ENCODE measurements around the gene ZNF560.
"Not testable (repeated sequence)": the region's sequence is repeated elsewhere in the genome, so short reads cannot be mapped to it uniquely, and the experiment has no call there.

ZNF560 gene

GRCh38 chr19:9498183-9498902, at the start of gene ZNF560:
TSS of gene ZNF560 (minus strand) at chr19:9498616. CDS start at chr19:9475313, 23,303 bp downstream.
- DNase-seq: peak in 1 of 2 experiments; percentile 16

GRCh38 chr19:9547870-9548269, 49.5 kb upstream of the ZNF560 start:
- DNase-seq: no peak

- DNase-seq: peak in 1 of 2 experiments; percentile 61
Measured at GRCh38 chr19:9541281-9541680, 42.9 kb upstream of the ZNF560 start.

GRCh38 chr19:9539921-9540320, 41.5 kb upstream of the ZNF560 start:
- not testable (repeated sequence) for DNase-seq

GRCh38 chr19:9539201-9539600, 40.8 kb upstream of the ZNF560 start:
- DNase-seq: not testable (repeated sequence)

- peak; percentile 69 to 83 for DNase-seq
Measured at GRCh38 chr19:9538183-9539058, 40.0 kb upstream of the ZNF560 start, which contains the start of gene ZNF426. TSS of gene ZNF426 (minus strand) at chr19:9538645. CDS start at chr19:9536232, 2,413 bp downstream.

- no peak for DNase-seq
Measured at GRCh38 chr19:9535934-9536333, 37.5 kb upstream of the ZNF560 start.

- DNase-seq: no peak
Measured at GRCh38 chr19:9531933-9532332, 33.5 kb upstream of the ZNF560 start.

GRCh38 chr19:9528757-9529336, 30.4 kb upstream of the ZNF560 start:
- DNase-seq: no peak

GRCh38 chr19:9523885-9524474, 25.6 kb upstream of the ZNF560 start:
- DNase-seq: no peak

GRCh38 chr19:9507285-9507684, 8.9 kb upstream of the ZNF560 start:
- DNase-seq: no peak

GRCh38 chr19:9500796-9501195, 2.4 kb upstream of the ZNF560 start:
- DNase-seq: no peak

- DNase-seq: no peak
Measured at GRCh38 chr19:9494096-9494495, 4.3 kb downstream of the ZNF560 start.

GRCh38 chr19:9487016-9487415, 11.4 kb downstream of the ZNF560 start:
- no peak for DNase-seq

GRCh38 chr19:9485140-9485539, 13.3 kb downstream of the ZNF560 start:
- DNase-seq: no peak

GRCh38 chr19:9474975-9475374, 23.4 kb downstream of the ZNF560 start:
- DNase-seq: peak; percentile 75 to 89

GRCh38 chr19:9467161-9467560, 31.3 kb downstream of the ZNF560 start:
- no peak for DNase-seq

- DNase-seq: no peak
Measured at GRCh38 chr19:9461938-9462337, 36.5 kb downstream of the ZNF560 start.

GRCh38 chr19:9456018-9456689, 42.3 kb downstream of the ZNF560 start:
- no peak for DNase-seq

- DNase-seq: no peak
Measured at GRCh38 chr19:9453953-9454352, 44.5 kb downstream of the ZNF560 start.

- DNase-seq: no peak
Measured at GRCh38 chr19:9445037-9445436, 53.4 kb downstream of the ZNF560 start.

- DNase-seq: no peak
Measured at GRCh38 chr19:9436358-9436757, 62.1 kb downstream of the ZNF560 start.
